Measurements from ENCODE around the gene PITPNM3.

The PITPNM3 gene

DNA sequence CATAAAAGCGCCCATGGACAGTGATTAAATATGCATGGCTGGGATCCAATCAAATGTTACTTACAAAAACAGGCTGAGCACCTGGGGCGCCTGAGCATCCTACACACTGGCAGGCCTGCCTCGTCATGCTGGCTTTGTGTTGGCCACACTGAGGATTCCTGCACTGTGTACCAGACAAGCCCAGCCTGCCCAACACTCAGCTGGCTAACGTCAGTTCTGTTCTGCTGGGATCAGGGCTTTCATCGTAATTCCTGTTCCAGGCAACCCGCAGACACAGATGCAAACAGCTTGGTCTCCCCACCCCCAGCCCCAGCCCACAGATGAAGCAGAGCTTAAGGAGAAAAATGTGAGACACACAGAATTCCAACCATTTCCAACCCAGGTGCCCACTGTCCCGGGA lies 81.4 kb downstream of the PITPNM3 start:
- H3K27ac ChIP-seq = no peak overlapping the region
- TF ChIP-seq, protein P1, sequence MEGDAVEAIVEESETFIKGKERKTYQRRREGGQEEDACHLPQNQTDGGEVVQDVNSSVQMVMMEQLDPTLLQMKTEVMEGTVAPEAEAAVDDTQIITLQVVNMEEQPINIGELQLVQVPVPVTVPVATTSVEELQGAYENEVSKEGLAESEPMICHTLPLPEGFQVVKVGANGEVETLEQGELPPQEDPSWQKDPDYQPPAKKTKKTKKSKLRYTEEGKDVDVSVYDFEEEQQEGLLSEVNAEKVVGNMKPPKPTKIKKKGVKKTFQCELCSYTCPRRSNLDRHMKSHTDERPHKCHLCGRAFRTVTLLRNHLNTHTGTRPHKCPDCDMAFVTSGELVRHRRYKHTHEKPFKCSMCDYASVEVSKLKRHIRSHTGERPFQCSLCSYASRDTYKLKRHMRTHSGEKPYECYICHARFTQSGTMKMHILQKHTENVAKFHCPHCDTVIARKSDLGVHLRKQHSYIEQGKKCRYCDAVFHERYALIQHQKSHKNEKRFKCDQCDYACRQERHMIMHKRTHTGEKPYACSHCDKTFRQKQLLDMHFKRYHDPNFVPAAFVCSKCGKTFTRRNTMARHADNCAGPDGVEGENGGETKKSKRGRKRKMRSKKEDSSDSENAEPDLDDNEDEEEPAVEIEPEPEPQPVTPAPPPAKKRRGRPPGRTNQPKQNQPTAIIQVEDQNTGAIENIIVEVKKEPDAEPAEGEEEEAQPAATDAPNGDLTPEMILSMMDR (conservative IDR thresholded peaks at IDR 0.05) = no peak

DNA sequence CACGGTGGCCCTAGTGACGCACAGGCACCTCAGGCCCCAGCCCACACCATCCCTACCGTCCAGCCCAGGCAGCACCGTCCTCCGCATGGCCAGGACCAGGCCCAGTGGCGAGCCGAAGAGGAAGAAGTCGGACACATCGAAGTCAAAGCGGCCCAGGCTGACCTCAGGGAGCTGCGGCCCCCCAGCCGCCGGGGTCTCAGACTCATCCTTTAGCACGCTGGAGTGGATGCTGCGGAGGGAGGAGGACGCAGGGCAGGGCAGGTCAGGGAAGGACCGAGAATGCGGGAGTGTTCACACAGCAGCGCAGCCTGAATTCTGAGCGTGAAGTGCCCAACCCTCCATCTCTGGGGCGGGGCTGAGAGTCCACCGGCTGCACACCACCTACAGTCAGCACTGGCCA lies 82.0 kb downstream of the PITPNM3 start:
- TF ChIP-seq, protein P1 (conservative IDR thresholded peaks at IDR 0.05) = no peak
- H3K27ac ChIP-seq = no peak overlapping the region

DNA sequence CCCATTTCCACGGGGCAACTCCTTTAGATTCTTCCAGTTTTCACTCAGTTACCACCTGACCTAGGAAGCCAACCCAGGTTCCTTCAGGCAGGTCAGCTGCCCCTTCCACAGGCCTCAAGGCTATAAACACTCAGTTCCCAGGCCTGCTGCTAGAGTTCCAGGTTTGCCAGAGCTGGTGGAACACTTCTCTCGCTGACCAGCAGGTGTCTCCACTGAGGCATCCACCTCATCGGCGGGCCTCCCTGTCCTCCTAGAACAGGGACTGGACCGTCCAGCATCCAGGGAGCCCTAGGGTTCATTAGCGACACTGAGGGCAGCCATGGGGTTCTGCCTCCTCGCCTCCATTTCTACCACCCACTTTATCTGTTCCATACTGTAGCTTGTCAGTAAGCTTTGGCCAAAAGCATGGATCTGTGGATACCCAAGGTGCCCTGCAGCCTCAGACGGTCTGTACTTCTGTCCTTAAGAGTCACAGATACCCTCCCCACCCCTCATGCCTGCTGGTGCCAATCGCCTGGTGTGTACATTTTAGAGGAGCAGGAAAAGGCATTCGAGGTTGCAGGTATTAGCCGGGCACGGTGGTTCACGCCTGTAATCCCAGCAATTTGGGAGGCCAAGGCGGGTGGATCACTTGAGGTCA lies 83.1 kb downstream of the PITPNM3 start:
- TF ChIP-seq, protein P1 (conservative IDR thresholded peaks at IDR 0.05) = peak; percentile 87
- peak overlapping the region; percentile 14; the same call in 1 of the 2 replicates for H3K27ac ChIP-seq

DNA sequence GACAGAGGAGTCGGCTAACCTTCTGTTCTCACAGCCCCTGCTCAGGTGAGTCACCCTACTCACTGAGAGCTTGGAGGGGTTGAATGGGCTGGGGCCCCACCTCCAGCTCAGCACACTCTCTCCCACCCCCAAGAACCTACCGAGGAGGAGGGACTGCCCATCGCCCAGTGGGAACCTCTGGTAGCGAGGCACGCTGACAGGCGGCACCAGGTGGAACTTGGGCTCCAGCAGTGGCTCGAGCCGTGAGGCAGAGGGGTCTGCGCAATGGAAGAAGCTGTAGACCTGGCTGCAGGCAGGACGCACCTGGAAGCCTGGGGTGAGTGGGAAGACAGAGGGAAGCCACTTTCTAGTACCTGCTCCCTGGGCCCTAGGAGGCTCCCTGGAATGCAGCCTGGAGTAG lies 83.8 kb downstream of the PITPNM3 start:
- TF ChIP-seq, protein P1 (conservative IDR thresholded peaks at IDR 0.05) = no peak
- peak overlapping the region; percentile 14; the same call in 1 of the 2 replicates for H3K27ac ChIP-seq

DNA sequence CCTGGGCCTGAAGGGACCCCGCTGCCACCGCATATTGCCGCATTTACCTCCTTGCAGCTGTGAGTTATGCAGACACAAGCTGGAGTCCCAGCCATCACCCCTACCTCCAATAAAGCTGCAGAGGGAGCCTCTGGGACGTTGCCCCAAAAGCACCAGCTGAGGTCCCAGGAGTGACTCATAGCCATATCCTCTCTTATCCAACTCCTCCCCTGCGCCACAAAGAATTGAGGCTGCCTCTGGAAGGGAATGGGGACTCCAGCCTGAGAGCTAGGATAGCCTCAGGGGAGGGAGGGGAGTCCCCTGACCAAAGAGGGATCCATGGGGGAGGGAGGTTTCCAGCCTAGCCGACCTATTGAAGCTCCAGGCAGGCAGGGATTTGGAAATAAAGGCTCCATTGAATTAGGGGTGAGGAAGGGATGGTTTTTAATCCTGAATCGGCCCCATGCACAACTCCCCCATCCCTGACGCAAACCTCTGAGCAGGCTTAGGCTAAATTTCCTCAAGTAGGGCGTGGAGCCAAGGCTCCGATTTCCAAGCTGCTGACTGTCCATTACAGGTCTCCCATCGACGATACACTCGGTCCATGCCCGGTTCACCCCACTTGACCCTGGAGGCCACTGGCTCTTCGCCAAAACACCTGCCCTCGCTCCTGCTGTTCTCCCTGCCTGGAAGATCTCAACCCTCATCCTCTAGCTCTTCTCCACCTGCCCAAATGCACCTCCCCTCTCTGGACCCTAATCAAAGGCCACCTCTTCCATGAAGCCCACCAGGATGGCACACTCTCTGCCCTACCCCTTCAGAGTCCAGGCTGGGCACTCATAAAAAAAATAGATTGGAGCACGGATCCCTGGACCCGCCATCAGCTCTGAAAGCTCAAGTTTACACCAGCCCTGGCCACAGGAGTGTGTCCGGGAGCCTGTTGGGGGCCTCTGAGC lies 84.6 kb downstream of the PITPNM3 start:
- no peak overlapping the region for H3K27ac ChIP-seq

DNA sequence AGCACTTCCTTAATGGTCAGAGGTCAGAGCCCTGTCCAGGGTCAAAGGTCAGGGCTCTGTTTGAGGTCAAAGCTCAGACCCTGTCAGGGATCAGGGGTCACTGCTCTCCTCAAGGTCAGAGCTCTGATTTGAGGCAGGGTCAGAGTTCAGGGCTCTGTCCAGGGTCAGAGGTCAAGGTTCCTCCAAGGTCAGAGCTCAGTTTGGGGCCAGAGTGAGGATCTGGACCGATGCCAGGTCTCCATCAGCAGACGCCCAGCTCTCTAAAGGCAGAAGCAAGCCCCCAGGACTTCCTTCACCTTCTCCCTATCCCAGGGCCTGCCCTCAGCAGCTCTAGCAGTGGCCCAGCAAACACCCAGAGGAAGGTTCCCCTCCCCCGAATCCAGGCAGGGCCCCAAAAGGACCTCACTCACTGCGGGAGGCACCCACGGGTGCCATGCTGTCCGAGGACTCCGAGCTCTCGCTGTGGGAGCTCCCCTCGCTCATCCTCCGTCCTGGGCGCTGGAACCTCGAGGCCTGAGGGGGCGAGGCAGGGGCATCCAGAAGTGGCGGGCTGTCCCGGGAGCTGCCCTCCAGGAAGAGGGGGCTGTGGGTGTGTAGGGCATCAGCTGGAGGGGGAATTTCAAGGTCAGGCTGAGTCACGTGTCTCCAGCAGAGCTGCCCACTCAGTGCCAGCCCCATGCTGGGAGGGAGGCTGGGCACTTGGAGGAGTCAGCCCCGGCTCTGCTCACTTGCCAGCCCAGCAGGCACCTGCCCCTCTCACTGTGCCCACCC lies 85.4 kb downstream of the PITPNM3 start:
- H3K27ac ChIP-seq = no peak overlapping the region
- TF ChIP-seq, protein P1 (conservative IDR thresholded peaks at IDR 0.05) = no peak

More for the DNA sequence above, 84.6 kb downstream of the PITPNM3 start:
- TF ChIP-seq, protein P1 (conservative IDR thresholded peaks at IDR 0.05) = no peak
